Activated CD4-positive, alpha-beta T cell treated with anti-CD3 and anti-CD28 coated beads for 48 hours (primary cell): ENCODE data around the gene OPN4.

ENCODE experiments used
- DNase-seq: peaks from one replicate; pipeline ENCODE4 v3.0.0-alpha.2; 2020

OPN4 gene

DNA sequence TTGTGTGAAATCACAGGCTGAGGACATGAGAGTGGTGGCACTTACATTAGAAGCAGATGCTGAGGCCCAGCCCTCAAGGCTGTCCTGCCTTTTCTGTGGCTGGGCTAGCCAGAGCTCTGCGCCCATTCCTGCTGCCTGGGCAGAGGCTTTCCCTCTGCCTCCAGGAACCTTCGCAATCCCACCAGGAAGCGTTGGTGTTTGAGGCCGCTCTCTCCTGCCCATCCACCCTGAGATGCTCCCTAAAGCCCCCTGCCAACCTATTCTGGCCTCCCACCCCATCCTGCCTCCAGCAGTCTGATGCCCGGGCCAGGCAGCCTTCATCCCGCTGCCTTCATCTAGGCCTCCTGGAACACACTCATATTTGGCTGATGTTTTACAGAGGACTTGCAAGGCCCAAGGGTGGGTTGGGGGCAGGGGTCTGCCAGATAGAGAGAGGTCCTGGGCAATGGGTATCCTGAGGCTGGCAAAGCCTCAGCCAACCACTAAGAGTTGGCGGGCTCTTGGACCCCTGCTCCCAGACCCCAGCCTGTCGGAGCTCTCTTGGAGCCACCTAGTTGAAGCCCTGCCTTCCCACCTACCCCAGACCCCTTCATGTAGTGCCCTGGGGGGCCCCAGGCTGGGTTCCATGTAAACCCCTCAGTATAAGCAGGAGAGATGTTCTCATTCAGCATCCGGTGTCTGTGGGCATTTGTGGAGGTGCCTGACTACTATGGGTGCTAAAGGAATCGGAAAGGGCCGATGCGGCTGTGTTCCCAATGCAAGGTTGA lies 46.7 kb downstream of the OPN4 start:
- DNase-seq, result no peak

DNA sequence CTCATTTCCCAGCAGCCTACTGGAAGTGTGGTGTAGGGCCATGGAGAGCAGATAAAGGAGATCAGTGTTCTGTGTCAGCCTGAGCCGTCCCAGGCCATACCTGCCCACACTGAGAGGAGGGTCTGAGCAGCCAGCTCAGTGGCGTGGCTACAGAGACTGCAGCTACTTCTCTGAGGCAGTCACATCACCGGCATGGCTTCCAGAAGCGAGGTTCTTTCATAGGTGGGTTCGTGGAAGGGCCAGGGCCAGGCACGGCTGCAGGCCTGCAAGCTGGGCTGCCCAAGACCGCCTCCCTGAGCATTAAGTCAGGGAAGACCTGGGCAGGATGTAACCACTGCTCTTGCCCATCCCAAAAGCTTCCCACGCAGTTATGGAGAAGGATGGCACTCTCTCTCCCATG lies 48.8 kb downstream of the OPN4 start:
- DNase-seq, result no peak

DNA sequence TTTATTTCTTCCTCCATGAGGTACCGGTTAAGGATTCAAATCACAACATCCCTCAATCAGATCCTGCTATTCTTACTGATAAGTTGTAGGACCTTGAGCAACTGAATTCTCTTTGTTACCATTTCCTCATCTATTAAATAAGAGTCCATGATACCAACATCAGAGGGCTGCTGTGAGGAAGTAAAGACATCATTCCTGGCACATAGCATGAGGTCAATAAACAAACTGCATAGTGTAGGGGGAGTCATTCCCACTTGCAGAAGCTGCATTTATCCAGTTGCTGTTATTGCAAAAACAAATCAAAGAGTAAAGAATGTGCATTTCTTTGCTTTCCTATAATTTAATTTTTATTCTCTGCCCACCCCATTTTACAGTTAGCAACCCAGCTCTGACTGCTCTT lies 50.8 kb downstream of the OPN4 start:
- DNase-seq, result no peak

DNA sequence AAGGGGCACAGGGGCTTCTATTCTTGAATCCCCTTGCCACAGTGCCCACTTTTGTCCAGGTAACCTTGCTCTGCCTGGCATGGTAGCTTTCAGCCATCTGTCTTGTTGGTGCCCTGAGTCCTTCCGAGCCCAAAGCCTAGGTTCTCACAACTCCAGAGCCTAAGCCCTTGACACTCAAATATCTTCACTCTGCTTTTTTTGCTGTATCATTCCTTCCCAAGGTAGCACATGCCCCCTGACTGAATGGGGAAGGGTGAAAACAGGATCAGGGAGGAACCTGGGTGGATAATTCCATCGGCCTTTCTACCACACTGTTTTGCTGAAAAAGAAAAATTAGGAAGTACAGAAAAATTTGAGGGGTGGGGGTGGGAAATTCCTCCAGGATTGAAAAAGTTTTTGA lies 51.6 kb downstream of the OPN4 start:
- no peak for DNase-seq

DNA sequence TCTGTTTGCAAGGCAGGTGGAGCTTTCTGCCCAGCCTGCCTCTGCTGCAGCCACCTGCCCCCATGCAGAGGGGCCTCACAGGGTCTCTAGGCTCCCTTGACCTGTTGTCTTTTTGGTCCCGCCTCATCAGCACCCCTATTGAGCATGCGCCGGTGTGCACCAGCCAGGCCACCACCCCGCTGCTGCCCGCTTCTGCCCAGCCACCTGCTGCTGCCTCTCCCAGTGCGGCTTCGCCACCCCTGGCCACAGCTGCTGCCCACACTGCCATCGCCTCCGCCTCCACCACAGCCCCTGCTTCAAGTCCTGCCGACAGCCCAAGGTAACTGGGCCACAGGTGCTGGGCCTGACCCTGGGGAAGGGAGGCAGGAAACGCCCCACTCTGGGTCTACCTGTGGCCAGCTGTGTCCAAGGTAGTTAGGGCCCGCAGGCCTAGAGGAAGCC lies 52.1 kb downstream of the OPN4 start:
- no peak for DNase-seq

DNA sequence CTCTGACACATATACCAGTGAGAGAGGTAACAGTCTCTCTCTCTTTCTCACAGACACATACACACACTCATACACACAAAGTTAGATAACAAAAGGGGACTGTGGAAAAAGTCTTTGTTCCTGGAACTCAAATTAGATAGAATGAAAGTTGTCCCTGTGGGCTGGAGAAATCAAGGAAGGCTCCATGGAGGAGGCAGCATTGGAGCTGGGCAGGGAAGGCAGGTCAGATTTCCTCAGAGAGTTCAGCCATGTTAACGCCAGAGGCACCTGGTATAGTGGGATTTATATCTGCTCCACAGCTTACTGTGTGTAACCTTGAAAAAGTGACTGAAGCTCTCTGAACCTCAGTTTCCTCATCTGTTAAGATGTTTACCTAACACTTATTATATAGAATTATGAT lies 52.6 kb downstream of the OPN4 start:
- DNase-seq, result no peak

DNA sequence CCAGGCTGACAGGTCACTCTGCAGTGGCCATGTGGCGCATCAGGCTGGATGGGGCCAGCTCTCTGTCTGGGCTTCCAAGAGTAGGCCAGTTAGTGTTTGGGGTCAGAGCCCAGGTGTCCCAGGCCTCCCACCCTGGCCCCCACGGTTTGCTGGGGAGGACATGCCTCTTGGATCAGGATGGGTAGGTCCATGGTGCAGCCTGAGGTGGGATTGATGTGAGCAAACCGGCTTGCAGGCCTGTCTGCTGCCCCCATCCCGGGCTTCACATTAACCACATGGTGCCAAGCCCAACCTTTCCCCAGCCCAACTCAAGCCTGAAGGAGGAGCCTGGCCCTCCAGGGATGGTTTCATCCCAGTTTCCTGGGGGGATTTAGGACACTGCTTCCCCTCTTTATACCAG lies 53.2 kb downstream of the OPN4 start:
- DNase-seq, result no peak

DNA sequence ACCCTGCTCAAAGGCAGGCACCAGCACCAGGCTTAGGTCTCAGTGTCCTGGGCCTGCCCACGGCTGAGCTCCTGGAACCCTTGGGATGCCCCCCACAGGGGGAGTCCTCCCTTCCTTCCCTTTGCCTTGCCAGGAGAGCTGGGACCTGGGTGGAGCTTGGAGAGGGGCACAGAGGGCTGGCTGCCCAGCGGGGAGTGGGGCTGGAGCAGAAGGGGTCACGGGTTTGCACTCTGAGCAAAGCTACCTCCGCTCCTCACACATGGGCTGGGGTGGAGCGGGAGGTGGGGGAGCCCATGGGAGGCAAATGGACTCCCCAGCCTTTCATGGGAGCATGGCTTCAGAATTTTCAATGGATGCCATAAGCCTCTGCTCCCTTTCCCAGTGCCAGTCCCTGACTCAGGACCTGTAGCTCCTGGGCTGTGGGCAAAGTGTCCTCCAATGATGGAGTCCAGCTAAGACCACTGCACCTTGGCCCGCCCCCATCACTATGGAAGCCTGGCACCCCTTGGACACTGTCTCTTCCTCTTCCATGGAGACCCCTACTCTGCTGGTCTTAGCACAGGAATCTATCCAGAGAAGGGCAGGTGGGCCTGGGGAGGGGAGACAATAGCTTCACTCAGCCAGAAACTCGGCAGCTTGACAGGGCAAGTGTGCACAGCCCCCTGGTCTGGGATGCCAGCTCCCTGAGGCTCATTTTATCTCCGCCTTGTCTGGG lies 53.9 kb downstream of the OPN4 start:
- DNase-seq, result no peak

DNA sequence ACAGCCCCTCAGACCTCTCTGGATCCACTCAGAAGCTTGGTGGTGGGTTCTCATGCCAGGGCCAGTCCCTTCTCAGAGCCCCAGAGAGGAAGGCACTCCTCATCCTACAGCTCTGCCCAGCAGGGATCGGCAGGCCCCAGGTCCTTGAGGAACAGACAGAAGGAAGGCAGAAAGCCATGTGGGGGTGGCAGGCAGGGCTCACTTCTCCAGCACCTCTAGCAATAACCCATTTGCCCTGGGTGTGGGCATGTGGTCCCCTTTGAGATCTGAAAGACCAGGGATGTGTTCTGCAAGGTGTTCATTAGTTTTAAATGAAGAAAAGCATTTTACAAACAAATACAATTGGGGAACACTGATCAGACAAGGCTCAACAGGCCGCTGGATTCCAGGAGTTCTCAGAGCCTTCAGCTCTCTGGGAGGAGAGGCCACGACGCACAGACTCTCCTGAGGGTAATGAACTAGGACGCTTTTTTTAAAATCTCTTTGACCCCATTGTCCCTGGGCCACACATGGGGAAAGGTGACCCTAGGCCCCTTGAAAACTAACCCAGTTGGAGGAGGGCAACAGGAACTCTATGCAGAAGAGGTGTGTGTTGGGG lies 54.5 kb downstream of the OPN4 start:
- DNase-seq, result no peak

DNA sequence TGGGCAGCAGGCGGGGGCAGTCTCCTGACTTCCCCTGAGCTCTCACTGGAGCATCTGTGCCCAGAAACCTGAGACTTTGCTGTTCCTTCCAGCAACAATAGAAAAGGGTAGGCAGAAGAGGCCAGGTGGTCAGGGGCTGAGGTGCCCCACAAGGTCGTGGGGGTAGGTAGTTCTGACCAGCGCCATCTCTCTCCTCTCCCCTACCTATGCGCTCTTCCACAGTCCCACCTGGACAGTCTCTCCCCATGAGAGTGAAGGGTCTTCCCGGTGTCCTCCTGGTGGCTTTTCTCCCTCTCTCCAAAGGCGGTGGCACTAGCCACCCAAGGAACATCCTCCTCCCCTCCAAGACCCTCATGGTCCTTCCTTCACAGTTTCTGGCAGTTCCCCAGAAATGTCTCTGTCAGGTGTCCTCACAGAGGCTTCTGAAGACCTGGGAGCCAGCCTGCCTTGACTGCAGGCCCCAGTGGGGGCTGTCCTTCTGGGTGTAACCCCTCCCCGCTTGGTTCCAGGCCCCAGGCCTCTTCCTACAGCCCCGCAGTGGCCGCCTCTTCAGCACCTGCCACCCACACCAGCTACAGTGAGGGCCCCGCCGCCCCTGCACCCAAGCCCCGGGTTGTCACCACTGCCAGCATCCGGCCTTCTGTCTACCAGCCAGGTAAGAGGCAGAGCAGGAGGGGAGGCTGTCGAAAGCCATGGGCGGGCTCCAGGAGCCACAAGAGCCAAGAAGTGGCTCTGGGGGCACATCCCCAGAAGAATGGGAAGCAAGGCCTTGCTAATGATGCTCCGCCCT lies 55.2 kb downstream of the OPN4 start:
- DNase-seq, result no peak

DNA sequence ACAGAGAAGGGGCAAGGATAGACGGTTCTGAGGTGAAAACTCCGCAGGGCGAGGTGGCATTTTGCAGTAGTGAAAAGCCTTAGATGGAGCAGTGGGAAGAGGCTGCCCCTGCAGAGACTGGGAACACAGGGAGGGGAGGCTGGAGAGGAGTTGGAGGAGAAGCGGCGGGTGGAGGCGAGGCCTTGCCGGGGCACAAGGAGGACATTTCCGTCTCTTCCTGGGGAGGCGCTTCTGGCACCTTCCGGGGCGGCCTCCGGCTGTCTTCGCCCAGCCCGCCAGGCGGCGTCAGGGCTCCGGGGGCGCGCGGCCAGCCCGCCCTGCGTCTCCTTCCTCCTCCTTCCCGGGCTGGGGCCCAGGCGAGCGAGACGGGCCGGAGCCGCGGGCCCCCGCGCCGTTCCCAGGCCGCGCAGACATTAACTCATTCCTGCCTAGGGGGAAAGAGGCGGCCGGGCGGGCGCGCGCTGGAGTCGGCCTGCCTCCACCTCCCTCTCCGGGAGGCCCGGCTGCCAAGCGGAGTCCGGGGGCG lies 56.7 kb downstream of the OPN4 start:
- DNase-seq, result peak; percentile 88

DNA sequence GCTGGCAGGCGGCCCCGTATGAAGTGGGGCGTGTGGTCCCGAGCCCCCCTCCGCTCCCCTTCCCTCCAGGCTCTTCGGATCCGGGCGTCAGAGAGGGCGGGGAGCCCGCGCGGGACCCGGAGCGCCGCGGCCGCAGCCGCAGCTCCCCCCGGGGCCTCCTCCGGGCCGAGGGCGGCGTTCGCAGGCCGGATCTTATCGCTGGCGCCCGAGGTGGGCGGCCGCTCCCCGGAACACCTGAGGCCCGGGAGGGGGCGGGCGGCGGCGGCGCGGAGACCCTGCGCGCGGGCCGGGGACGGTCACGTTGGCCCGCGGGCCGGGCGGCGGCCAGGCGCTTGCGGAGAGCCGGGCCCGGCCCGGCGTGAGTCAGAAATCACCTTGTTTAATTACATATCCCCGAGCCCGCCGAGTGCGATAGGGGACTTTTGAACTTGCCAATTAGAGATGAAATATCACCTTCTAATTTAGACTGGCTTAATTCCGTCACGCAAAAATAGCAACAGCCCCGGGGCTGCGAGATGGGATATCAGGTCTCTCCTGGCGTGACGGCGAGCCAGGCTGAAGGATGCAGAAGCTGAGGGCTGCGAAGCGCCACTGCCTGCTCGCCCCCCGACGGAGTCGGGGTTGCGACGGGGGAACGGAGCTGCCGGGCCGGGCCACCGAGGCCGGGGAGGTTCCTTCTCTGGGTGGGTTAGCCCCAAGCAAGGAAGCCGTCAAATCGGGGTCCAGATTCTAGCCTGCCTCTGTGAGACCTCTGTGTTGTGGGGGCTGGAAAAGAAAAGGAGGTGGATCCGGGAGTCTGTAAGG lies 57.4 kb downstream of the OPN4 start:
- DNase-seq, result peak; percentile 64

DNA sequence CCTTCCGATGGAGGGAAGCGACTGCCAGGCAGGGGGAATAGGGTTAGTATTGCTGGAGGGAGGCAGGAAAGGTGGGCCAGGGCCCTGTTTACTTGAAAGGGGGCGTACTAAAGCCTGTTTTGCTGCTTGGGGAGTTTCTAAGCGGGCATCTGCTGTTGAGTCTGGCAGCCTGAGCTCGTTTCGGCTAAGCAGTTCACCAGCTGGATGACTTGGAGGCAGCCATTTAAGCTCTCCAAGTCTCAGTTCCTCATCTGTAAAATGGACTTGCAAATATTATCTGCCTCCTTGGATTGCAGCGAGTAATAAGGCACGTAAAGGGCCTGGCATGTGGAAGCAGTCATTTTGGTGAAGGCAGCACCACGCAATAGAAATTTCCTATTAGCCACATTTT lies 58.0 kb downstream of the OPN4 start:
- DNase-seq, result peak; percentile 15

DNA sequence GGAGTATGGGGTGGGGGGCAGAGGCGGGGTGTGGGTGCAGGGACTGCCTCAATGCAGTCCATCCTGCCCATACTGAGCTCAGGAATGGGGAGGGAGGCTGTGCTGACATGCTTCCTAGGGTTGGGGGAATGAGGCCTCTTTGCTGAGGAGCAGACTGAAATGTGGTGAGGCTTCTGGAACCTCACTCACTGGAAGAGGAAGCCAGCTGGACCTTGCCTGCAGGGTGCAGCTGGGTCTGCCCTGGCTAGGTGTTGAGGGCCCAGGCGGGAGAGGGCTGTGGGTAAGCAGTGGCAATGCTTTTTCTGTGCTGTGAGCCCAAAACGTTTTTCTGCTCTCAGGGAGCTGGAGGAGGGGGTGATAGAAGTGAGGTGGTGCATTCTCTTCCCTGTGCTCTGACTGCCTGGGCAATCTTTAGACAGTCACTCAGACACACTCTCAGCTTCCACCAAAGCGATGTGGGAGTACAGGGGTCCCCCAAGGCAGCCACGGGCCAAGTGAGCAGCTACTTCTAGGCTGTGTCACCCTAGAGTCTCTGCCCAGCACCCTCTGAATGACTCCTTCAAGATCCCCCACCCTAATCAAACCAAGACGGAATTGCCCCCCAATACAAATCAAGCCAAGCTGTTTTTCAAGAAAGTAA lies 60.9 kb downstream of the OPN4 start:
- DNase-seq, result no peak

DNA sequence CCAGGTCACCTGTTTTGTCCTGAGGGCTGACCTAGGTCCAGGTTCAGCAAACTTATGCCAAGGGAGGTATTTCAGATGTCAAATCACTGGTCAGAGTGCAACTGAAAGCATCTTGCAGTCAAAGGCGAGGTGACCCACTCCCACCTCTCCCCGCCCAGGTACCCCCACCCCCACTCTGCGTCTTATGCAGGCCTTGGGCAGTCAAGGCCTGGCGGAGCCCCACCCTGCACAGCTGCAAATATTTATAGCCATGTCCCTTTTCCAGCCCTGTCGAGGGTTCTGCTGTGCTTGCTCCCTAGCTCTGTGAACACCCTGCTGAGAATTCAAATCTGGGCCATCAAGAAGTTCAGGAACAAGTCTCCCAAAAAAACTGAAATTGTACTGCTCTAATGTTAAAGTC lies 61.5 kb downstream of the OPN4 start:
- DNase-seq, result no peak
